ENCODE data around the gene SCYL1. TPM values are rescaled to one million over a fixed set of nuclear protein-coding genes. Genes with fewer than 3 reads are reported as not detected.

SCYL1 gene
- total RNA-seq, 1 experiment from 2014 or later, result 70.9 TPM

DNA sequence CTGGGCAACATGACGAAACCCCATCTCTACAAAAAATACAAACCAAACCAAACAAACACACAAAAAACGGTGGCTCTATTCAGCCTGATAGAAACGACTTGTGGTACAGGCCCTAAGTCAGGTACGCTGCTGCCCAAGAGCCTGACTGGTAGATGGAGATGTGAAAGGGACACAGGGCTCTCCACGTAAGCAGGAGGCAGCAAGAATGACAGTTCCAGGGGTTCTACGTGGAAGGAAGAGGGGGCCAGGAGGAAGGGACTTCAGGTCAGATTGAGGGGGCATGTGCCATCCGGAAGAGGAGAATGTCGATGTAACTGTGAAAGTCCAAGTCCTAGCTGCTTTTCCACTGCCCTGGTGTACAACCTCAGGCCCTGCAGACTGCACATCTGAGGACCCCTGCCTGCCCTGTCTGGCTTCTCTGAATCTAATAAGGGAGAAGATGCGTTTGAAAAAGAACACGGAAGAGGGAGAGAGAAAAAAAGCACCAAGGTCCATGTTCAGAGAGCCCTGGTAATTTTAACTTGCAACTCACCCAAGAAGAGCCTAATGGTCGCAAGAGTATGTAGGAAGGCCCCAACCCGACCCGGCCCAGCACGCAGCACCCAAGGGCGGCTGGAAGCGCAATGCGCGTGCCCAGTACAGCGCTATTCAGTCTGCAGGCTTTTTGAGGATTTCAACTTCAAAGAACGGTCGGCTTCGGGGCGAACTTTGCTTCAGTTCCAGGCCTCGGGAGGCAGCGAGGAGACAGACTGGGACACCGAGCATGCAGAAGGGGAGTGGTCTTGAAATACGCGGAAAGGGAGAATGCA, 44.5 kb downstream of the SCYL1 start:
- peak overlapping the region; percentile 96 for H3K27ac Mint-ChIP-seq (ENCODE audit: low read depth, unreplicated experiment)
- ChIA-PET POLR2A (interaction anchor here (0.5 to 4.8 kb wide), 13 partner anchors 9 to 289 kb away, joined by 3 to 103 read pairs (median 6); partner anchors contain the start of genes CFL1, MALAT1, MAP3K11 and PCNX3), CTCF (interaction anchor here (0.6 to 3.9 kb wide), 2 partner anchors 28 to 29 kb away, joined by 3 to 19 read pairs; no protein-coding TSS in a partner anchor)
- H3K9me3 Mint-ChIP-seq (ENCODE audit: unreplicated experiment), result no peaks in the 10 kb centered on the region
- no TSS peak for BruUV-seq (replicated peaks)
- peak overlapping the region; percentile 97 for H3K4me3 Mint-ChIP-seq (ENCODE audit: unreplicated experiment)
- H3K4me1 Mint-ChIP-seq (ENCODE audit: insufficient read depth, unreplicated experiment), result peaks cover 24% of the 10 kb centered on the region
- no peaks in the 10 kb centered on the region for H3K27me3 Mint-ChIP-seq (ENCODE audit: insufficient read depth, unreplicated experiment)
- no peak for DNase-seq (ENCODE audit: unreplicated experiment)
- peaks cover 51% of the 10 kb centered on the region for H3K36me3 Mint-ChIP-seq (ENCODE audit: insufficient read depth, unreplicated experiment)
- intact Hi-C loops (cut with micrococcal nuclease), result no loop called here
- TF ChIP-seq, protein P1, sequence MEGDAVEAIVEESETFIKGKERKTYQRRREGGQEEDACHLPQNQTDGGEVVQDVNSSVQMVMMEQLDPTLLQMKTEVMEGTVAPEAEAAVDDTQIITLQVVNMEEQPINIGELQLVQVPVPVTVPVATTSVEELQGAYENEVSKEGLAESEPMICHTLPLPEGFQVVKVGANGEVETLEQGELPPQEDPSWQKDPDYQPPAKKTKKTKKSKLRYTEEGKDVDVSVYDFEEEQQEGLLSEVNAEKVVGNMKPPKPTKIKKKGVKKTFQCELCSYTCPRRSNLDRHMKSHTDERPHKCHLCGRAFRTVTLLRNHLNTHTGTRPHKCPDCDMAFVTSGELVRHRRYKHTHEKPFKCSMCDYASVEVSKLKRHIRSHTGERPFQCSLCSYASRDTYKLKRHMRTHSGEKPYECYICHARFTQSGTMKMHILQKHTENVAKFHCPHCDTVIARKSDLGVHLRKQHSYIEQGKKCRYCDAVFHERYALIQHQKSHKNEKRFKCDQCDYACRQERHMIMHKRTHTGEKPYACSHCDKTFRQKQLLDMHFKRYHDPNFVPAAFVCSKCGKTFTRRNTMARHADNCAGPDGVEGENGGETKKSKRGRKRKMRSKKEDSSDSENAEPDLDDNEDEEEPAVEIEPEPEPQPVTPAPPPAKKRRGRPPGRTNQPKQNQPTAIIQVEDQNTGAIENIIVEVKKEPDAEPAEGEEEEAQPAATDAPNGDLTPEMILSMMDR (IDR thresholded peaks at IDR 0.05; ENCODE audit: unreplicated experiment), result no peak

DNA sequence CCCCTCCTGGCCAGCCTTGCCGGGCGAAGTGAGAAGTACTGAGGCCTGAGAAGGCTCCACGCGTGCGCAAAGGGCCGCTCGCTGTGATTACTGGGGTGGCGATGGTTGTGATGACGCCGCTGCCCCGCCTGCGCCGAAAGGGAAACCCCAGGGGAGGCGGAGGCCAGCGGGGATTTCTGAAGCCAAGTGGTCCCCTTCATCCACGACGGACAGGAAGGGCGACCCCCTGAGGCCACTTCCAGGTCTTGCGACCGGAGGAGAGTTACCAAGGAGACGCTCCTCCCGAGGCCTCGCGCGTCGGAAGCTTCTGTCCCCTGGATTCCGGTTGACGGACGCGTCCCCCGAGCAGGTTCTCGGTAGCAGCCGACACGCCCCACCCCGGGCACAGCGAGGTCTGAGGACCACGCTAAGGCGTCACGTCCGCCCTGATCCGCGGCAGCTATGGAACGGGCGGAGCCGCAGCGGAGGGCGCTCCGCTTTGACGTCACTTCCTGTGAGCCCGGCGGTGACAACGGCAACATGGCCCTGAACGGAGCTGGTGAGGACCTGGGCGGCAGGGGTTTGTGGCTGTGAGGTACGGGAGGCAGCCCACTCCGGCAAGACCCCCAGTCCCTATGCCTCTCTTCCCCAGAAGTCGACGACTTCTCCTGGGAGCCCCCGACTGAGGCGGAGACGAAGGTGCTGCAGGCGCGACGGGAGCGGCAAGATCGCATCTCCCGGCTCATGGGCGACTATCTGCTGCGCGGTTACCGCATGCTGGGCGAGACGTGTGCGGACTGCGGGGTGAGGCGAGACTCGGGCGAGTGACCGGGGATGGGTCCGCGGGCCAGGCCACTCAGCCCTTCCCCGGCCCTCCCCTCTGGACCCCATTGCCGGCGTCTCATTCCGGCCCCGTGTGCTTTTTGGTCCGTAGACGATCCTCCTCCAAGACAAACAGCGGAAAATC, 45.4 kb downstream of the SCYL1 start, which contains the start of gene ZNRD2:
Gene ZNRD2, plus strand, starts transcription at position 505 of the 946 bp plus-strand sequence. Its CDS starts 15 bp downstream, at position 520.
- peak within 1 kb of the TSS; percentile 96 for H3K27ac Mint-ChIP-seq (ENCODE audit: low read depth, unreplicated experiment)
- TF ChIP-seq, protein P1 (IDR thresholded peaks at IDR 0.05; ENCODE audit: unreplicated experiment), result peak; percentile 41
- intact Hi-C loops (cut with micrococcal nuclease), result no loop called here
- ChIA-PET CTCF (interaction anchor here (0.5 to 2.8 kb wide), 6 partner anchors 9 to 79 kb away, joined by 3 to 51 read pairs (median 3); no protein-coding TSS in a partner anchor), POLR2A (interaction anchor here (0.5 to 4.8 kb wide), 25 partner anchors 10 to 360 kb away, joined by 3 to 103 read pairs (median 4); partner anchors contain the start of genes CFL1, KAT5, LTBP3 and MALAT1)
- H3K4me1 Mint-ChIP-seq (ENCODE audit: insufficient read depth, unreplicated experiment), result peaks cover 31% of the 10 kb centered on the region
- peak within 1 kb of the TSS; percentile 97 for H3K4me3 Mint-ChIP-seq (ENCODE audit: unreplicated experiment)
- TSS peak; percentile 67 for BruUV-seq (replicated peaks)
- H3K27me3 Mint-ChIP-seq (ENCODE audit: insufficient read depth, unreplicated experiment), result no peaks in the 10 kb centered on the region
- no peaks in the 10 kb centered on the region for H3K9me3 Mint-ChIP-seq (ENCODE audit: unreplicated experiment)
- DNase-seq (ENCODE audit: unreplicated experiment), result peak; percentile 97
- H3K36me3 Mint-ChIP-seq (ENCODE audit: insufficient read depth, unreplicated experiment), result peaks cover 58% of the 10 kb centered on the region

DNA sequence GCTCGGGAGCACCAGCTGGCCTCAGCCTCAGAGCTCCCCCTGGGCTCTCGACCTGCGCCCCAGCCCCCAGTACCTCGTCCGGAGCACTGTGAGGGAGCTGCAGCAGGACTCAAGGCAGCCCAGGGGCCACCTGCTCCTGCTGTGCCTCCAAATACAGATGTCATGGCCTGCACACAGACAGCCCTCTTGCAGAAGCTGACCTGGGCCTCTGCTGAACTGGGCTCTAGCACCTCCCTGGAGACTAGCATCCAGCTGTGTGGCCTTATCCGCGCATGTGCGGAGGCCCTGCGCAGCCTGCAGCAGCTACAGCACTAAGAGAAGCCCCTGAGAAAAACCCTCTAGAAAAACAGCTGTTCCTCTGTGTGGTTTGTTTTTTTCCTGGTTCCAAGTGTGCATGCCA, 46.5 kb downstream of the SCYL1 start:
- TF ChIP-seq, protein P1 (IDR thresholded peaks at IDR 0.05; ENCODE audit: unreplicated experiment), result no peak
- peak overlapping the region; percentile 97 for H3K4me3 Mint-ChIP-seq (ENCODE audit: unreplicated experiment)
- H3K9me3 Mint-ChIP-seq (ENCODE audit: unreplicated experiment), result no peaks in the 10 kb centered on the region
- no TSS peak for BruUV-seq (replicated peaks)
- intact Hi-C loops (cut with micrococcal nuclease), result no loop called here
- ChIA-PET POLR2A (interaction anchor here (0.7 to 4.8 kb wide), 15 partner anchors 11 to 431 kb away, joined by 3 to 103 read pairs (median 7); partner anchors contain the start of genes BANF1, EIF1AD, KAT5 and MALAT1), CTCF (interaction anchor here (0.5 to 3.2 kb wide), 19 partner anchors 10 to 242 kb away, joined by 3 to 51 read pairs (median 4); partner anchors contain the start of genes MAP3K11 and PCNX3)
- peaks cover 54% of the 10 kb centered on the region for H3K36me3 Mint-ChIP-seq (ENCODE audit: insufficient read depth, unreplicated experiment)
- peak overlapping the region; percentile 54 for H3K27ac Mint-ChIP-seq (ENCODE audit: low read depth, unreplicated experiment)
- no peaks in the 10 kb centered on the region for H3K27me3 Mint-ChIP-seq (ENCODE audit: insufficient read depth, unreplicated experiment)
- H3K4me1 Mint-ChIP-seq (ENCODE audit: insufficient read depth, unreplicated experiment), result peaks cover 33% of the 10 kb centered on the region
- no peak for DNase-seq (ENCODE audit: unreplicated experiment)

Measured in MCF 10A (cell line).